HG02623 (cell line): ENCODE data around the gene PARVA.
"Not testable (repeated sequence)": the region's sequence is repeated elsewhere in the genome, so short reads cannot be mapped to it uniquely, and the experiment has no call there.

Experiments used
- ATAC-seq: cut with Tn5 transposase; IDR thresholded peaks from one replicate; pipeline ENCODE4 v1.9.1; 2021; ENCODE audit warnings: moderate library complexity; ENCODE audit not compliant: unreplicated experiment

PARVA gene

GRCh38 chr11:12496181-12497025 is 119.0 kb downstream of the PARVA start:
- ATAC-seq: no peak

- ATAC-seq: no peak
These were observed 120.1 kb downstream of the PARVA start for GRCh38 chr11:12497431-12497830.

GRCh38 chr11:12499071-12499470 is 121.7 kb downstream of the PARVA start:
- no peak for ATAC-seq

- no peak for ATAC-seq
These were observed 124.7 kb downstream of the PARVA start for GRCh38 chr11:12502046-12502445.

GRCh38 chr11:12503039-12503484 is 125.7 kb downstream of the PARVA start:
- ATAC-seq: no peak

GRCh38 chr11:12503886-12504285 is 126.5 kb downstream of the PARVA start:
- no peak for ATAC-seq

- no peak for ATAC-seq
These were observed 127.8 kb downstream of the PARVA start for GRCh38 chr11:12505183-12505582.

GRCh38 chr11:12506404-12506921 is 129.1 kb downstream of the PARVA start:
- no peak for ATAC-seq

GRCh38 chr11:12507391-12507790 is 130.0 kb downstream of the PARVA start:
- ATAC-seq: no peak

GRCh38 chr11:12508151-12508751 is 130.9 kb downstream of the PARVA start:
- no peak for ATAC-seq

GRCh38 chr11:12509371-12509770 is 132.0 kb downstream of the PARVA start:
- ATAC-seq: no peak

- ATAC-seq: no peak
These were observed 134.8 kb downstream of the PARVA start for GRCh38 chr11:12512132-12512531.

GRCh38 chr11:12512826-12513395 is 135.5 kb downstream of the PARVA start:
- no peak for ATAC-seq

GRCh38 chr11:12516387-12517105 is 139.2 kb downstream of the PARVA start:
- no peak for ATAC-seq

- ATAC-seq: no peak
These were observed 139.9 kb downstream of the PARVA start for GRCh38 chr11:12517306-12517705.

- no peak for ATAC-seq
These were observed 140.4 kb downstream of the PARVA start for GRCh38 chr11:12517741-12518140.

- ATAC-seq: no peak
These were observed 141.4 kb downstream of the PARVA start for GRCh38 chr11:12518606-12519385.

- ATAC-seq: no peak
These were observed 142.7 kb downstream of the PARVA start for GRCh38 chr11:12520054-12520453.

GRCh38 chr11:12520576-12520975 is 143.2 kb downstream of the PARVA start:
- ATAC-seq: not testable (repeated sequence)

- no peak for ATAC-seq
These were observed 146.0 kb downstream of the PARVA start for GRCh38 chr11:12523180-12523924.
